GM23338 (cell line): ENCODE measurements around the gene SAMD10.

ENCODE experiments used
- CTCF ChIP-seq, 2 experiments: fragments of 200-600 bp in 1 of 2; sonication (generic) in 1 of 2; conservative IDR thresholded peaks; 2 replicates each; pipeline versions ENCODE4 v1.5.1 to v1.6.1; 2016 to 2017; ENCODE audit warnings: antibody characterized with exemption in 2 of 2, low read depth in 2 of 2, mild to moderate bottlenecking in 2 of 2, moderate library complexity in 1 of 2
- POLR2AphosphoS5 ChIP-seq: IDR thresholded peaks from 2 replicates; pipeline ENCODE4 v1.6.1; 2016; ENCODE audit warnings: antibody characterized with exemption, low read depth
- REST ChIP-seq: IDR thresholded peaks from one replicate; pipeline ENCODE4 v1.6.1; 2018; ENCODE audit warnings: antibody characterized with exemption; ENCODE audit not compliant: unreplicated experiment
- ZNF331 ChIP-seq: fragments of 250-450 bp; sonication (Bioruptor Pico); IDR thresholded peaks from 2 replicates; pipeline ENCODE4 v1.5.0; 2020; ENCODE audit warnings: low read depth, mild to moderate bottlenecking, moderate library complexity

- no peak for TF ChIP-seq REST
- no peak for TF ChIP-seq CTCF (conservative IDR thresholded peaks at IDR 0.05; ENCODE audit: low read depth in 2 of 2)
- TF ChIP-seq POLR2AphosphoS5, result no peak
- TF ChIP-seq ZNF331 (CRISPR knock-in tag), result no peak
Observed at GRCh38 chr20:63946986-63947637, 32.3 kb downstream of the SAMD10 start.
